Measurements from ENCODE around the gene TMEM151B. TPM values are rescaled to one million over a fixed set of nuclear protein-coding genes. Genes with fewer than 3 reads are reported as not detected.

Gene TMEM151B
- total and polyA plus RNA-seq, 2 of the 4 experiments (the other 2 are of a cell fraction): not detected

GRCh38 chr6:44294832-44295791 is 24.9 kb downstream of the TMEM151B start:
- H3K23ac ChIP-seq (ENCODE audit: low read depth, low read length): no peak overlapping the region
- H2AK9ac ChIP-seq (replicated peaks; ENCODE audit: low read depth, low read length, poor library complexity): no peak overlapping the region
- no peak overlapping the region for H3K14ac ChIP-seq (replicated peaks; ENCODE audit: low read depth, low read length)
- DNase-seq (no peak), ATAC-seq (ENCODE audit: low read depth) (no peak)
- no peak overlapping the region for H4K91ac ChIP-seq (ENCODE audit: insufficient read depth, low read depth, low read length)
- H3K9me3 ChIP-seq (ENCODE audit: control insufficient read depth, insufficient read depth, low read length): no peaks in the 10 kb centered on the region
- no peak overlapping the region for H2AK5ac ChIP-seq (ENCODE audit: low read depth, low read length)
- TF ChIP-seq ELK1 (IDR thresholded peaks at IDR 0.05; ENCODE audit: borderline replicate concordance, low read depth, low read length) (no peak), CEBPB (IDR thresholded peaks at IDR 0.05; ENCODE audit: low read depth, low read length) (no peak), CTCF (conservative IDR thresholded peaks at IDR 0.05; ENCODE audit: low read depth, low read length) (no peak), CHD1 (IDR thresholded peaks at IDR 0.05; ENCODE audit: low read depth, low read length) (no peak)
- in situ Hi-C loops (cut with MboI; ENCODE audit: low sequenced_read_pairs) (no loop called here), dilution Hi-C loops (cut with HindIII; ENCODE audit: low sequenced_read_pairs, unreplicated experiment) (no loop called here), intact Hi-C loops (cut with micrococcal nuclease) (no loop called here)
- BruUV-seq (replicated peaks): no TSS peak
- H3K56ac ChIP-seq (ENCODE audit: extremely low read depth, insufficient read depth, low read length): no peak overlapping the region
- no peak overlapping the region for H2BK120ac ChIP-seq (ENCODE audit: low read depth, low read length)
- no peak overlapping the region for H3K4me3 ChIP-seq (ENCODE audit: insufficient read depth, low read depth, low read length)
- H3K27me3 ChIP-seq (ENCODE audit: control insufficient read depth, insufficient read depth, low read length): peaks cover 50% of the 10 kb centered on the region
- no peak overlapping the region for H2BK15ac ChIP-seq (ENCODE audit: low read depth, low read length)
- no peak overlapping the region for H3K18ac ChIP-seq (ENCODE audit: low read depth, low read length)
- no peaks in the 10 kb centered on the region for H3K4me1 ChIP-seq (ENCODE audit: control insufficient read depth, insufficient read depth, low read length)
- H3K27ac ChIP-seq (ENCODE audit: insufficient read depth, low read length): no peak overlapping the region
- no peak overlapping the region for H3K4me2 ChIP-seq (ENCODE audit: low read depth, low read length)
- H3K9ac ChIP-seq (ENCODE audit: low read depth, low read length): no peak overlapping the region
- H3K79me1 ChIP-seq (ENCODE audit: low read depth in 1 of 2, low read length in 2 of 2): no peaks in the 10 kb centered on the region
- H4K20me1 ChIP-seq (ENCODE audit: insufficient read depth, low read length): no peaks in the 10 kb centered on the region
- no peak overlapping the region for H2BK5ac ChIP-seq (ENCODE audit: low read depth, low read length, poor library complexity, severe bottlenecking)
- no peak overlapping the region for H2AFZ ChIP-seq (replicated peaks; ENCODE audit: low read length, poor library complexity)
- H4K5ac ChIP-seq (ENCODE audit: low read depth, low read length): no peak overlapping the region
- no peaks in the 10 kb centered on the region; the same call in 1 of the 2 replicates for H3K9me1 ChIP-seq (ENCODE audit: insufficient read depth, low read length)
- no peaks in the 10 kb centered on the region for H3K36me3 ChIP-seq (ENCODE audit: control insufficient read depth, insufficient read depth, low read length)
- H2BK20ac ChIP-seq (ENCODE audit: low read depth, low read length): no peak overlapping the region
- ChIA-PET CTCF (interaction anchor here (1.1 kb wide), 1 partner anchor 18 kb away, joined by 3 read pairs; the partner anchor contains the start of gene AARS2), POLR2A (ENCODE audit: unreplicated experiment) (no interaction called here)
- H4K8ac ChIP-seq (ENCODE audit: low read depth in 2 of 2, low read length in 2 of 2): no peak overlapping the region
- WGBS, 2 experiments (ENCODE audit: extremely low coverage in 2 of 2, insufficient read length in 1 of 2): 65% methylated on average over 3 of the region's 7 CpGs; no CpG with 5 or more reads in 1 of the 2 experiments
- H3K4ac ChIP-seq (ENCODE audit: low read depth, low read length): no peak overlapping the region
